Measurements from ENCODE around the gene NOL7. TPM values are rescaled to one million over a fixed set of nuclear protein-coding genes. Genes with fewer than 3 reads are reported as not detected.

NOL7 gene
- total and polyA plus RNA-seq, 2 donors from 2014 or later, result 65.1 to 71.5 TPM

DNA sequence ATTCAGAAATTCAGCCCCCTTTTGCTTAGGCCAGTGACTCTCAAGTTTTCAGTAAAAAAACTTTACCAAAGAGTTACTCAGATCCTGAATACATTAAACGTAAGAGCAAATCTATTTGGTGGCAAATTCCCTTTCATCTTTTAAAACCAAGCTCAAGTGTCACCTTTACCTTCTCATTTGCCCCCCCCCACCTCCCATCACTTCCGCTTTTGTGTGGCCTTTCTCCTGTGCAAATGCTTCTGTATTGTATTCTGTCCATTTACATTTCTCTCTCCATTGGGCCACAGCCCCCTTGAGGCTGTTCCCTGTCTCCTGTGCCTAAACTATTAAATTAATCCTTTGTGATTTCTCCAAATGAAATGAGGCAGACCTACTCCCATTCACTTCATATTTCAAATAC is 1.9 kb downstream of the NOL7 start:
- TF ChIP-seq, protein P1, sequence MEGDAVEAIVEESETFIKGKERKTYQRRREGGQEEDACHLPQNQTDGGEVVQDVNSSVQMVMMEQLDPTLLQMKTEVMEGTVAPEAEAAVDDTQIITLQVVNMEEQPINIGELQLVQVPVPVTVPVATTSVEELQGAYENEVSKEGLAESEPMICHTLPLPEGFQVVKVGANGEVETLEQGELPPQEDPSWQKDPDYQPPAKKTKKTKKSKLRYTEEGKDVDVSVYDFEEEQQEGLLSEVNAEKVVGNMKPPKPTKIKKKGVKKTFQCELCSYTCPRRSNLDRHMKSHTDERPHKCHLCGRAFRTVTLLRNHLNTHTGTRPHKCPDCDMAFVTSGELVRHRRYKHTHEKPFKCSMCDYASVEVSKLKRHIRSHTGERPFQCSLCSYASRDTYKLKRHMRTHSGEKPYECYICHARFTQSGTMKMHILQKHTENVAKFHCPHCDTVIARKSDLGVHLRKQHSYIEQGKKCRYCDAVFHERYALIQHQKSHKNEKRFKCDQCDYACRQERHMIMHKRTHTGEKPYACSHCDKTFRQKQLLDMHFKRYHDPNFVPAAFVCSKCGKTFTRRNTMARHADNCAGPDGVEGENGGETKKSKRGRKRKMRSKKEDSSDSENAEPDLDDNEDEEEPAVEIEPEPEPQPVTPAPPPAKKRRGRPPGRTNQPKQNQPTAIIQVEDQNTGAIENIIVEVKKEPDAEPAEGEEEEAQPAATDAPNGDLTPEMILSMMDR (IDR thresholded peaks at IDR 0.05; ENCODE audit: borderline replicate concordance, extremely low read depth, insufficient read depth), result no peak
- Histone ChIP-seq H3K27ac (ENCODE audit: low read depth in 2 of 2, low read length in 2 of 2) (no peak overlapping the region), H3K9ac (ENCODE audit: low read length in 3 of 3) (no peak overlapping the region), H3K27me3 (ENCODE audit: control insufficient read depth, insufficient read depth, low read length) (no peaks in the 10 kb centered on the region), H3K36me3 (ENCODE audit: control insufficient read depth in 2 of 3, insufficient read depth in 3 of 3, low read length in 3 of 3) (peaks cover 6 to 41% (median 19%) of the 10 kb centered on the region in 3 donors), H3K4me1 (ENCODE audit: control insufficient read depth in 2 of 3, insufficient read depth in 2 of 3, low read depth in 1 of 3, low read length in 3 of 3) (peaks cover 0 to 13% (median 5%) of the 10 kb centered on the region in 3 donors), H3K9me3 (ENCODE audit: control insufficient read depth in 2 of 3, insufficient read depth in 1 of 3, low read length in 3 of 3) (no peaks in the 10 kb centered on the region), H3K4me3 (ENCODE audit: low read length in 3 of 3) (no peak overlapping the region)
- no peak for DNase-seq
- FAIRE-seq, result no peak
- intact Hi-C loops (cut with DNase I), result no loop called here

DNA sequence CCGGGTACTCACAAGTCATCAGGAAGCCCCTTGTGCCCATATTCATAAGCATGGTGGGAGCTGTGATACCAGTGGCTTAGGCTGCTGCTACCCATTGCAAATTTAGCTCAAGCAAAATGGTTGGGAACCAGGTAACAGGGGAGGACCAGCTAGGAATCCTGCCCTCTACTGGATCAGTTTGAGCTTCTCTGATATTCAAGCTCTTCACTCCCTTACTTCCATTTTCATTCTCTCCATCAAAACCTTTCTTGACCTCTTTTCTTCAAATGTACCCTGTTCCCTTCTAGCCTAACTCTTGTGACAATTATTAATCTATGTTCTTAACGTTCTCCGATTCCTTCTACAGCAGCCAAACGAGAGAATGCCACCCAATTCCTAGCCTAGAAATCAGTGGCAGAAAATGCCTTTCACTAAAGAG is 9.7 kb downstream of the NOL7 start:
- Histone ChIP-seq H3K9ac (ENCODE audit: low read length in 3 of 3) (no peak overlapping the region), H3K27me3 (ENCODE audit: control insufficient read depth, insufficient read depth, low read length) (no peaks in the 10 kb centered on the region), H3K36me3 (ENCODE audit: control insufficient read depth in 2 of 3, insufficient read depth in 3 of 3, low read length in 3 of 3) (peaks cover 6 to 48% (median 26%) of the 10 kb centered on the region in 3 donors), H3K9me3 (ENCODE audit: control insufficient read depth in 2 of 3, insufficient read depth in 1 of 3, low read length in 3 of 3) (no peaks in the 10 kb centered on the region), H3K27ac (ENCODE audit: low read depth in 2 of 2, low read length in 2 of 2) (no peak overlapping the region), H3K4me1 (ENCODE audit: control insufficient read depth in 2 of 3, insufficient read depth in 2 of 3, low read depth in 1 of 3, low read length in 3 of 3) (no peaks in the 10 kb centered on the region), H3K4me3 (ENCODE audit: low read length in 3 of 3) (no peak overlapping the region)
- peak in 2 of 5 donors; percentile 31 to 39 for DNase-seq
- TF ChIP-seq, protein P1 (IDR thresholded peaks at IDR 0.05; ENCODE audit: borderline replicate concordance, extremely low read depth, insufficient read depth), result peak; percentile 37
- no peak for FAIRE-seq
- intact Hi-C loops (cut with DNase I), result no loop called here

DNA sequence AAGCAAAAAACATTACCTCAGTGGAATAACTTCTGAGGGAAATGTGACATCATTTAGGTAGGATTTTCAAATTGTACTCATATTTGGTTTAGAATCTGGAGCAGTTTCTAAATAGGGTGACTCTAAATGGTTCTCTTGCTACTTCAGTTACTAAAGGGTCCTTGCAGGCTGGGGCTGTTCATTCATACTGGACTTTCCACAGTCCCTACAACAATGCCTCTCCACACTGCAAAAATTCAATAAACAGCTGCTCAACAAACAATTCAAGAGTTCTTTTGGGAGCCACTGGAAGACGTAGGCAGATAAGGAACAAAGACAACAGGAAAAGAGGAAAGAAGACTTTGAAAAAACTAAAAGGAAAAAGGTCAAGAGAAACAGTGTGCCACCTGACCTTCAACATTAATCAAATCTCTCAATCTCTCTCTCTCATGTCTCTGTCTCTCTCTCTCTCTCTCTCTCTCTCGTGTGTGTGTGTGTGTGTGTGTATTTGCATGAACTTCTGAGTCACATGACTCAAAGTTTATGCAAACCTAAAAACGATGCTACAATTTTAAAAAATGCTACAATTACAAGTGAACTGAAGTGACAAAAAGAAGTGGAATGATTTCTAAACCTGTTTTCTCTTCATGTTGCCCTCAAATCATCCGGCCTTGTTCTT is 14.5 kb downstream of the NOL7 start:
- FAIRE-seq, result no peak

More for the DNA sequence above, 14.5 kb downstream of the NOL7 start:
- Histone ChIP-seq H3K9ac (ENCODE audit: low read length in 3 of 3) (no peak overlapping the region), H3K36me3 (ENCODE audit: control insufficient read depth in 2 of 3, insufficient read depth in 3 of 3, low read length in 3 of 3) (peaks cover 5 to 29% (median 13%) of the 10 kb centered on the region in 3 donors), H3K27me3 (ENCODE audit: control insufficient read depth, insufficient read depth, low read length) (no peaks in the 10 kb centered on the region), H3K27ac (ENCODE audit: low read depth in 2 of 2, low read length in 2 of 2) (no peak overlapping the region), H3K9me3 (ENCODE audit: control insufficient read depth in 2 of 3, insufficient read depth in 1 of 3, low read length in 3 of 3) (no peaks in the 10 kb centered on the region), H3K4me3 (ENCODE audit: low read length in 3 of 3) (no peak overlapping the region), H3K4me1 (ENCODE audit: control insufficient read depth in 2 of 3, insufficient read depth in 2 of 3, low read depth in 1 of 3, low read length in 3 of 3) (no peaks in the 10 kb centered on the region)
- DNase-seq, result no peak
- intact Hi-C loops (cut with DNase I), result no loop called here
- TF ChIP-seq, protein P1 (IDR thresholded peaks at IDR 0.05; ENCODE audit: borderline replicate concordance, extremely low read depth, insufficient read depth), result no peak
